Left lung (tissue), 10 donors: ENCODE data around the gene CASTOR1. TPM values are rescaled to one million over a fixed set of nuclear protein-coding genes. Genes with fewer than 3 reads are reported as not detected.

Experiments
- ATAC-seq: fragments of 200-7000 bp; cut with Tn5 transposase; one replicate; pipeline ENCODE4 v1.9.1; 2020; ENCODE audit warnings: moderate library complexity
- DNase-seq, 4 donors: peaks; one replicate each; pipeline ENCODE4 v3.0.0-alpha.2; 2013 to 2020
- H3K27ac ChIP-seq, 2 donors: fragments of 200-600 bp; sonication (generic) in 1 of 2; one replicate each; pipeline versions ENCODE4 v1.5.0 to v1.8.0; 2020 to 2021
- H3K27me3 ChIP-seq, 2 donors: fragments of 200-600 bp; sonication (generic) in 1 of 2; one replicate each; pipeline versions ENCODE4 v1.5.0 to v1.8.0; 2020 to 2021
- H3K36me3 ChIP-seq, 2 donors: fragments of 200-600 bp; sonication (generic) in 1 of 2; one replicate each; pipeline versions ENCODE4 v1.5.0 to v1.8.0; 2020 to 2021
- H3K4me1 ChIP-seq, 2 donors: fragments of 200-600 bp; one replicate each; pipeline ENCODE4 v1.8.0; 2021
- H3K4me3 ChIP-seq, 2 donors: fragments of 200-600 bp; sonication (generic) in 1 of 2; one replicate each; pipeline versions ENCODE4 v1.5.0 to v1.8.0; 2020 to 2021; ENCODE audit warnings: mild to moderate bottlenecking in 1 of 2
- H3K9me3 ChIP-seq, 2 donors: fragments of 200-600 bp; sonication (generic) in 1 of 2; one replicate each; pipeline versions ENCODE4 v1.5.0 to v1.8.0; 2020 to 2021
- CTCF ChIP-seq, 2 donors: fragments of 200-600 bp; sonication (generic) in 1 of 2; IDR thresholded peaks; one replicate each; pipeline versions ENCODE4 v1.5.0 to v1.8.0; 2021; ENCODE audit warnings: antibody characterized with exemption in 2 of 2
- intact Hi-C, 2 donors: fragments of 100-400 bp; cut with DNase I; formaldehyde crosslinking; loops; one replicate each; pipeline versions ENCODE4 v1.11.2 to v1.14.2; 2022
- polyA plus RNA-seq, 6 donors: library from polyadenylated mRNA; unstranded; fragments of 120-200 nt; gene quantifications; one replicate each; pipeline ENCODE4 v1.2.1, GENCODE V29; 2013; ENCODE audit not compliant: insufficient read length in 6 of 6
- total RNA-seq, 2 donors: library from RNA; stranded (reverse); fragmentation: NEBNext Ultra II Directional; extraction: Animal tissue kit (Norgen Biotek cat#: 25700); gene quantifications; one replicate each; pipeline ENCODE4 v1.2.1, GENCODE V29; 2021
- donor health status: DM: no; HTN: yes; CAD: no.
- donor health status: DM: no; HTN: no; CAD: no.

CASTOR1 gene
- total and polyA plus RNA-seq, 8 donors, result 10.7 to 16.7 (median 14.4) TPM

DNA sequence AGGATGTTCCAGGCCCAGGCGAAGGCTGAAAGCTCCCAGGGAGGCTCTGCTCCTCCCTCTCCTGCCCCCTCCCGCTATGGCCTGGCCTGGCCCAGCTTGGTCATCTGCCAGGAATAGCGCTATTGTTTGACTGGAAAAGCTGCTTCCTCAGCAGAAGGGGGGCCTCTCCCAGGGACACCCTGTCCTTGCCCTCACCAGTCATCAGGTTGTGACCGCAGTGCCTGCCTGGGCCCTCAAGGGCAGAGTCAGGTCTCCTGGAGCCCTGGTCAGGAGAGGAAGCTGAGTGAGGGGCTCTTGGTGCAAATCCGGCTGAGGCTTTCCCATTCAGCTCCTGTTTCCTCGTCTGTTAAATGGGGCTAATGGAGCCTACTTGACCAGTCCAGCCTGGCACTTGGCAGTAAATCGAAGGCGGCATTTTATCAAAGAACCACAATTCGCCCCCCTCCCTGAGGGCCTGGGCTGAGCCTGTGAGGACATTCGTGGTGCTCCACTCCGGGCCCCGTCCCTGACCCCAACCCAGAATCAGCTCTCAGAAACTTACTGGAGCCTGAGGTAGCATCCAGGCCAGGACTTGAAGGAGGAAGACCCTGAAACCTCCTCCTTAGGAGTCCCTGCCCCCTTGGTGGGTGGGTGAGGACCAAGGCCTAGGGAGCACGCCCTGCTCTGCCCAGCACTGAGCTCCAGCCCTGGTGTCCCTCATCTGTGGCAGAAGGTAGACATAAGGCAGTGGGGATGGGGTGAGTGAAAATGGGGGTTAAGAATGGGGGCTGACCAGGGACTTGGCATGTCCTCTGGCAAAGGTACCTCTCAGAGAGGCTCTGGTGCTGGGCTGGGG lies 2.0 kb upstream of the CASTOR1 start:
- ATAC-seq (peak; percentile 7), DNase-seq (peak; percentile 59 to 82 (median 81))
- no peaks in the 10 kb centered on the region for H3K27me3 ChIP-seq
- TF ChIP-seq CTCF (IDR thresholded peaks at IDR 0.05), result no peak
- H3K4me1 ChIP-seq, result peaks cover 31 to 57% of the 10 kb centered on the region in 2 donors
- H3K4me3 ChIP-seq, result no peak overlapping the region
- intact Hi-C loops, result no loop called here
- peak overlapping the region; percentile 87 to 88 for H3K27ac ChIP-seq
- H3K9me3 ChIP-seq, result no peaks in the 10 kb centered on the region
- peaks cover 0 to 50% of the 10 kb centered on the region in 2 donors for H3K36me3 ChIP-seq

DNA sequence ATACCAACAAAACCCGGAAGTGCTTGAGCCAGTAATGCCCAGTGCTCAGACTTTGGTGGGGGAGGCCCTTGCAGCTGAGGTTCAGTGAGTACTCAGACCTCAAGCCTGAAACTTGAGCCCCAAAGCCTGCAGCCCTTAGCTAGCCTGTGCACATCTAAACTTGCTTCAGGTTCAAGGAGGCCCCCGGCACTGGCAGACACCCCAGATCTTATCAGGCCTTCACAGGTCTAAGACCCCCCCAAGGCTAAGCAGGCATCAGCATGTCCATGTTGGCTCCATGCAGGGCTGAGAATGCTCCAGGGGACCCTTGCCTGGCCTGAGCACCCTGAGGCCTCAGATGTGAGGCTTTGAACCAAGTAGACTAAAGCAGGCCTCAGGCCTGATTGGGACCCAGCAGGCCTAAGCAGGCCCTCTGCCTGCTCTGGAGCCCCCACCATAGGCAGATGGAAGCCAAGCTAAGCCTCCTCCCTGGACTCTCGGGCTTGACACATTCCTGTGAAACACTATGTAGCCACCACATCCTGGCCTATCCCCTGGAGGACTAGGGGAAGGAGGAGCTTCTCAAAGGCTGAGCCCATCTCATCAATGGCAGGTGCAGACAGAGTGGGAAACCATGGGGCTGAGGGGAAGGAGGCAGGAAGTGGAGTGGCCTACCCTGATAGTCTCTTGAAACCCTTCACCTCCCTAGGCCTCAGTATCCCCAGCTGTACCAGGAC lies 1.2 kb upstream of the CASTOR1 start:
- H3K27me3 ChIP-seq, result no peaks in the 10 kb centered on the region
- peak in 1 of 4 donors; percentile 60 for DNase-seq
- ATAC-seq, result no peak
- H3K9me3 ChIP-seq, result no peaks in the 10 kb centered on the region
- peaks cover 0 to 44% of the 10 kb centered on the region in 2 donors for H3K36me3 ChIP-seq
- peaks cover 31 to 57% of the 10 kb centered on the region in 2 donors for H3K4me1 ChIP-seq
- no peak for TF ChIP-seq CTCF (IDR thresholded peaks at IDR 0.05)
- peak overlapping the region in 1 of 2 donors; percentile 96 for H3K4me3 ChIP-seq
- peak overlapping the region; percentile 87 to 88 for H3K27ac ChIP-seq
- intact Hi-C loops, result no loop called here

DNA sequence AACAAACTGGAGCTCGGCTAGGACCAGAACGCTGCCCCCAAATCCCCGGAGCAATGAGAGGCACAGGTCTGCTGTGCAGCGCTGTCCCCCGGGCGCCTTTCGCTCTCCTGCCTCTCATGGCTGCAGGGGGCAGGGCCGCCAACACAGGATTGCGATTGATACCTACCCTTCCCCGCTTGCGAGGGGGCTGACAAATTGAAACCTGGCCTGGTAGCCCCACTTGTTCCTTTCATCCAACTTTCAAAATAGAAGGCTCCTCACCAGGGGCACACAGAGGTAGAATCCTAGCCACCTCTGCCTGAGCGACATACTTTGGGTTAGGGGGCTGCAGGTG lies 642 bp upstream of the CASTOR1 start:
- H3K9me3 ChIP-seq, result no peaks in the 10 kb centered on the region
- peak overlapping the region; percentile 87 to 88 for H3K27ac ChIP-seq
- no peak for TF ChIP-seq CTCF (IDR thresholded peaks at IDR 0.05)
- H3K4me1 ChIP-seq, result peaks cover 31 to 57% of the 10 kb centered on the region in 2 donors
- DNase-seq (peak in 1 of 4 donors; percentile 85), ATAC-seq (peak; percentile 3)
- H3K36me3 ChIP-seq, result peaks cover 0 to 44% of the 10 kb centered on the region in 2 donors
- no peaks in the 10 kb centered on the region for H3K27me3 ChIP-seq
- peak overlapping the region in 1 of 2 donors; percentile 96 for H3K4me3 ChIP-seq
- intact Hi-C loops, result loop anchor here (5.0 to 10.0 kb wide), 2 partner anchors 95 to 97 kb away; partner anchors contain the start of gene RNF215 (in 2 of the 2)

DNA sequence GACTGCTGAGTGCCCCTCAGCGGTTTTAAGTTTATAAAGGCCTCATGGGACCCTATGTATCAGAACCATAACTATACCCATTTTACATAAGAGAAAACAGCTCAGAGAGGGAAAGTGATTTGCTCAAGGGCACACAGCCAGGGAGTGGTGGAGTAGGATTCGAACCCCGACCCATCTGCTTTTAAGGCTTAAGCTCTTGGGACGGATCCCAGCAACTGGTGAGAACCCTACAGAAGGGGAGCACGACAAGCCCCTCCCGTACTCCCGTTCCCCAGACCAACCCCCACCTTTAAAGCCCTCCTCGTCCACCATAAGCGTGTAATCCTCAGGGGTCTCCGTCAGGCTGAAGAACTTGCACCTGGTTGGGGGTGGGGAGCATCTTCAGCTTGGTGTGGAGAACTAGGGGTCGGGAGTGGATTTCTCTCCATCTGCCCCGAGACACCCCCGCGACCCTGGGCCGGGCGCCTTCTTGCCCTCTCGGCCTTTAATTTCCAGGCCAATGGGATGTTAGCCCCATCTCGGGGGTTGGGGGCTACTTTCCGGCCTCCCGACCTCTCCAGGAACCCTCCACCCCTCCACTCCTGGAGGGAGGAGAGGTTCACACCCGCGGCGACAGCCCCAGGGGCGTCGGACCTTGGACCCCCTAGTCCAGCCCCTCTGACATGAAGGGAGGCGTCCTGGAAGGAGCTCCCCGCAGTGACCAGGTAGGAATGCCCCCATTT lies 725 bp downstream of the CASTOR1 start:
- H3K27ac ChIP-seq, result peak overlapping the region; percentile 85 to 88
- intact Hi-C loops, result loop anchor here (5.0 to 10.0 kb wide), 2 partner anchors 96 to 99 kb away; partner anchors contain the start of gene RNF215 (in 2 of the 2)
- H3K27me3 ChIP-seq, result no peaks in the 10 kb centered on the region
- ATAC-seq (no peak), DNase-seq (peak in 1 of 4 donors; percentile 40)
- no peak for TF ChIP-seq CTCF (IDR thresholded peaks at IDR 0.05)
- peaks cover 31 to 60% of the 10 kb centered on the region in 2 donors for H3K4me1 ChIP-seq
- peaks cover 0 to 35% of the 10 kb centered on the region in 2 donors for H3K36me3 ChIP-seq
- H3K4me3 ChIP-seq, result peak overlapping the region; percentile 89 to 96
- no peaks in the 10 kb centered on the region for H3K9me3 ChIP-seq
